ENCODE data around the gene FGB. TPM values are rescaled to one million over a fixed set of nuclear protein-coding genes. Genes with fewer than 3 reads are reported as not detected.

Gene FGB
- not detected in 2 replicates for total RNA-seq

- intact Hi-C loops (cut with micrococcal nuclease): no loop called here
Observed at GRCh38 chr4:154562697-154563254, at the start of gene FGB. Gene FGB, plus strand, starts transcription at chr4:154563011. Its CDS starts 8 bp downstream, at chr4:154563019.

GRCh38 chr4:154516318-154517029 lies 46.3 kb upstream of the FGB start:
- intact Hi-C loops (cut with micrococcal nuclease): no loop called here

- intact Hi-C loops (cut with micrococcal nuclease): no loop called here
Observed at GRCh38 chr4:154517591-154517990, 45.2 kb upstream of the FGB start.

GRCh38 chr4:154519214-154519613 lies 43.6 kb upstream of the FGB start:
- intact Hi-C loops (cut with micrococcal nuclease): no loop called here

GRCh38 chr4:154521607-154522006 lies 41.2 kb upstream of the FGB start:
- intact Hi-C loops (cut with micrococcal nuclease): no loop called here

- intact Hi-C loops (cut with micrococcal nuclease): no loop called here
Observed at GRCh38 chr4:154526151-154526550, 36.7 kb upstream of the FGB start.

- intact Hi-C loops (cut with micrococcal nuclease): no loop called here
Observed at GRCh38 chr4:154527308-154527707, 35.5 kb upstream of the FGB start.

GRCh38 chr4:154528869-154529268 lies 33.9 kb upstream of the FGB start:
- intact Hi-C loops (cut with micrococcal nuclease): no loop called here

- intact Hi-C loops (cut with micrococcal nuclease): no loop called here
Observed at GRCh38 chr4:154529728-154530519, 32.9 kb upstream of the FGB start.

- intact Hi-C loops (cut with micrococcal nuclease): no loop called here
Observed at GRCh38 chr4:154534296-154534695, 28.5 kb upstream of the FGB start.

GRCh38 chr4:154542271-154542879 lies 20.4 kb upstream of the FGB start:
- intact Hi-C loops (cut with micrococcal nuclease): no loop called here

GRCh38 chr4:154545689-154546088 lies 17.1 kb upstream of the FGB start:
- intact Hi-C loops (cut with micrococcal nuclease): no loop called here

GRCh38 chr4:154549894-154550790 lies 12.7 kb upstream of the FGB start, which contains the start of gene PLRG1:
Gene PLRG1, minus strand, starts transcription at chr4:154550400. Its CDS starts 92 bp downstream, at chr4:154550308.
- intact Hi-C loops (cut with micrococcal nuclease): loop anchor here (1.0 to 10.0 kb wide), 9 partner anchors 169 to 1765 kb away; partner anchors contain the start of genes CTSO, LRAT, MAP9 and MND1

- intact Hi-C loops (cut with micrococcal nuclease): loop anchor here (1.0 to 10.0 kb wide), 9 partner anchors 66 to 1767 kb away; partner anchors contain the start of gene MND1
Observed at GRCh38 chr4:154551872-154552686, 10.7 kb upstream of the FGB start.

- intact Hi-C loops (cut with micrococcal nuclease): loop anchor here (1.0 to 10.0 kb wide), 4 partner anchors 59 to 1774 kb away; no protein-coding TSS in a partner anchor
Observed at GRCh38 chr4:154559141-154559493, 3.7 kb upstream of the FGB start.

- intact Hi-C loops (cut with micrococcal nuclease): loop anchor here (1.0 to 10.0 kb wide), 4 partner anchors 59 to 1775 kb away; no protein-coding TSS in a partner anchor
Observed at GRCh38 chr4:154559494-154560418, 3.1 kb upstream of the FGB start.

GRCh38 chr4:154560419-154560801 lies 2.4 kb upstream of the FGB start:
- intact Hi-C loops (cut with micrococcal nuclease): no loop called here

- intact Hi-C loops (cut with micrococcal nuclease): no loop called here
Observed at GRCh38 chr4:154560824-154561231, 2.0 kb upstream of the FGB start.

- intact Hi-C loops (cut with micrococcal nuclease): no loop called here
Observed at GRCh38 chr4:154564311-154564710, 1.5 kb downstream of the FGB start.

All from T-helper 1 cell treated with Interleukin-12 subunit alpha and Interleukin-12 subunit beta and Interleukin-4 antibody, amounts not matched to agents 30 ng/mL and 1 ng/mL, for 36 hours (primary cell).